NB4 (cell line): ENCODE results near the gene MAB21L2.
"Not testable (repeated sequence)": the region's sequence is repeated elsewhere in the genome, so short reads cannot be mapped to it uniquely, and the experiment has no call there.

Experiments
- DNase-seq: peaks from one replicate; pipeline ENCODE4 v3.0.0; 2010; ENCODE audit warnings: low read depth
- H3K4me3 ChIP-seq: one replicate; pipeline ENCODE4 v1.5.1; 2011; ENCODE audit warnings: mild to moderate bottlenecking, low read depth, low read length, moderate library complexity
- MYC ChIP-seq: IDR thresholded peaks from 2 replicates; pipeline ENCODE4 v1.6.1; 2011; ENCODE audit warnings: low read depth, low read length
- POLR2A ChIP-seq: IDR thresholded peaks from 2 replicates; pipeline ENCODE4 v1.6.1; 2011; ENCODE audit warnings: mild to moderate bottlenecking; ENCODE audit not compliant: insufficient read length; ENCODE audit errors: extremely low read depth
- TF ChIP-seq, protein P1 (sequence below): IDR thresholded peaks from 2 replicates; pipeline ENCODE4 v1.6.1; 2011; ENCODE audit warnings: low read depth, low read length
- TF ChIP-seq, protein P2 (sequence below): IDR thresholded peaks from one replicate; pipeline ENCODE4 v1.5.1; 2012; ENCODE audit warnings: low read depth, low read length

MAB21L2 gene

GRCh38 chr4:150543042-150543441 lies 38.9 kb upstream of the MAB21L2 start:
- no peak for DNase-seq
- TF ChIP-seq POLR2A: no peak
- no peak for TF ChIP-seq MYC
- TF ChIP-seq, protein P1, sequence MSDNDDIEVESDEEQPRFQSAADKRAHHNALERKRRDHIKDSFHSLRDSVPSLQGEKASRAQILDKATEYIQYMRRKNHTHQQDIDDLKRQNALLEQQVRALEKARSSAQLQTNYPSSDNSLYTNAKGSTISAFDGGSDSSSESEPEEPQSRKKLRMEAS: no peak
- TF ChIP-seq, protein P2, sequence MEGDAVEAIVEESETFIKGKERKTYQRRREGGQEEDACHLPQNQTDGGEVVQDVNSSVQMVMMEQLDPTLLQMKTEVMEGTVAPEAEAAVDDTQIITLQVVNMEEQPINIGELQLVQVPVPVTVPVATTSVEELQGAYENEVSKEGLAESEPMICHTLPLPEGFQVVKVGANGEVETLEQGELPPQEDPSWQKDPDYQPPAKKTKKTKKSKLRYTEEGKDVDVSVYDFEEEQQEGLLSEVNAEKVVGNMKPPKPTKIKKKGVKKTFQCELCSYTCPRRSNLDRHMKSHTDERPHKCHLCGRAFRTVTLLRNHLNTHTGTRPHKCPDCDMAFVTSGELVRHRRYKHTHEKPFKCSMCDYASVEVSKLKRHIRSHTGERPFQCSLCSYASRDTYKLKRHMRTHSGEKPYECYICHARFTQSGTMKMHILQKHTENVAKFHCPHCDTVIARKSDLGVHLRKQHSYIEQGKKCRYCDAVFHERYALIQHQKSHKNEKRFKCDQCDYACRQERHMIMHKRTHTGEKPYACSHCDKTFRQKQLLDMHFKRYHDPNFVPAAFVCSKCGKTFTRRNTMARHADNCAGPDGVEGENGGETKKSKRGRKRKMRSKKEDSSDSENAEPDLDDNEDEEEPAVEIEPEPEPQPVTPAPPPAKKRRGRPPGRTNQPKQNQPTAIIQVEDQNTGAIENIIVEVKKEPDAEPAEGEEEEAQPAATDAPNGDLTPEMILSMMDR: no peak
- H3K4me3 ChIP-seq: no peak overlapping the region

DNA sequence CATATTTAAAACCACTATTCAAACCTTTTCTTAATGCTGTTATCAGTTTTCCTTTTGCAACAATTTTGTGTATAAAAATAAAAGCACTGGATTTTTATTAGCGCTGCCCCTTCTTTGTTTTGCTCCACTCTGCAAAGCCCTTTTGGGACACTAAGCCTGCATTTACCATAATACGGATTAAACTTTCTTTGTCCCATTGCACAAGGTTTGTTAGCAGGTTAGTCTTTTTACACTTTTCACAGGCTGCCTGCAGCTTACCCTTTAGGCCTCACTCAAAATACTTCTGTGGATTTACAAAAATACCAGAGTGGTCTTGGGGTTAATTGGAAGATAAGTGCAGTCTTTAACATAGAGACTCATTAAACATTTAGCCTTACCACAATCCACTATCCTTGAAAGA lies 35.7 kb upstream of the MAB21L2 start:
- H3K4me3 ChIP-seq: no peak overlapping the region
- TF ChIP-seq, protein P2: no peak
- no peak for TF ChIP-seq MYC
- TF ChIP-seq, protein P1: no peak
- TF ChIP-seq POLR2A: no peak
- no peak for DNase-seq

GRCh38 chr4:150547154-150547838 lies 34.7 kb upstream of the MAB21L2 start:
- TF ChIP-seq, protein P1: no peak
- TF ChIP-seq MYC: no peak
- no peak for TF ChIP-seq POLR2A
- TF ChIP-seq, protein P2: no peak
- H3K4me3 ChIP-seq: no peak overlapping the region
- no peak for DNase-seq

- not testable (repeated sequence) for H3K4me3 ChIP-seq, DNase-seq
Observed at GRCh38 chr4:150557811-150558210, 24.1 kb upstream of the MAB21L2 start.

DNA sequence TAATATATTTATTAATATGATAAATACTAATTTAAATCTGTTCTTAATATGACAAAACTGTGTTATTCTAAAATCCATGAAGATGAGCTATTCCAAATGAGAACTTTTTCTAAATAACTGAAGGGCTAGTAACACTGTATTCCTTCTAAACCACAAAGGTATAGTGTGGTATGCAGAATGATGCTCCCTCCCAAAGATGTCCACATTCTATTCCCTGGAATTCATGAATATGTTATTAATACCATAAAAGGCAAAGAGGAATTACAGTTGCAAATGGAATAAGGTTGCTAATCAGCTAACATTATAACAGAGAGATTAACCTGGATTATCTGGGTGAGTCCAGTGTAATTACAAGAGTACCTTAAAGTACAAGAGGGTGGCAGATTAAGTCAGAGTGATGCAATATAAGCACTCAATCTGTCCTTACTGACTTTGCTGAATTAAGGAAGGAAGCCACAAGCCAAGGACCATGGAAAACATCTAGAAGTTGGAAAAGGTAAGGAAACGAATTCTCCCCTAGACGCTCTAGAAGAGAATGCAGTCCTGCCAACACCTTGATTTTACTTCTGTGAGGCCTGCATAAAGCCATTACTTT lies 20.7 kb upstream of the MAB21L2 start:
- DNase-seq: no peak
- TF ChIP-seq, protein P1: no peak
- TF ChIP-seq, protein P2: no peak
- TF ChIP-seq MYC (no peak), POLR2A (no peak)
- no peak overlapping the region for H3K4me3 ChIP-seq

DNA sequence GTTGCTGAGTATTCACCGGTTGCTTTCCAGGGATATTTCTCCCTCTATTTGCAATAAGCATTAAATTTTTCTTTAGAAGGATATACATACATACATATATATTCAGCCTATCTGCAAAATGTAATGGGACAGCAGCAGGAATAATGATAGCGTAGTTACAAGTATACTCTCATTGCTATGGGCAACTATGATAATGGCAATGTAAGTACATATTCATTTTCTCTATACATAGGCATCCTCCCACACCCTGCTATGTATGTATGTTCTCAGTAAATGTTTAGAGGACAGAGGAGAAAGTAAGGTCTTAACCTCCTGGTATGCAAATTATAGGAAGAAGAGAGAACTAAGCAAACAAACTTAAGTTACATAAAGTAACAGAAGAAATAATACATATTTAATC lies 19.7 kb upstream of the MAB21L2 start:
- no peak for DNase-seq
- H3K4me3 ChIP-seq: no peak overlapping the region
- TF ChIP-seq, protein P1: no peak
- TF ChIP-seq POLR2A (no peak), MYC (no peak)
- TF ChIP-seq, protein P2: no peak
